PC-9 (cell line): ENCODE measurements around the gene USP48. TPM values are rescaled to one million over a fixed set of nuclear protein-coding genes. Genes with fewer than 3 reads are reported as not detected.

Source experiments
- BruUV-seq: library from RNA; stranded (reverse); fragments of 400-500 nt; replicated peaks from 2 replicates; lab custom pipeline; 2021; lab: Mats Ljungman, UMichigan
- CTCF ChIA-PET: fragments of 300-600 bp; sonication (Branson Sonifier 250); formaldehyde crosslinking; loops from one replicate; lab custom pipeline; 2022; ENCODE audit warnings: antibody characterized with exemption; lab: Charles Lee
- POLR2A ChIA-PET: fragments of 300-600 bp; sonication (Branson Sonifier 250); formaldehyde crosslinking; loops from one replicate; lab custom pipeline; 2022; ENCODE audit warnings: antibody characterized with exemption; ENCODE audit not compliant: unreplicated experiment; lab: Charles Lee
- DNase-seq, 2 experiments: peaks; one replicate each; pipeline versions ENCODE4 v3.0.0 to v3.0.0-alpha.2; 2015 to 2022; ENCODE audit warnings: mixed read lengths in 1 of 2
- H2AFZ ChIP-seq: fragments of 200-600 bp; sonication (generic); 2 replicates; pipeline ENCODE4 v1.8.1; 2017; ENCODE audit warnings: antibody characterized with exemption
- H3F3A ChIP-seq: fragments of 200-600 bp; sonication (generic); 2 replicates; pipeline ENCODE4 v1.8.1; 2017; ENCODE audit warnings: antibody characterized with exemption, mild to moderate bottlenecking, low read depth; ENCODE audit not compliant: insufficient read depth
- H3K27ac ChIP-seq: fragments of 200-600 bp; sonication (generic); 2 replicates; pipeline ENCODE4 v1.6.1; 2016; ENCODE audit warnings: mixed run types
- H3K27me3 ChIP-seq: fragments of 200-600 bp; sonication (generic); 2 replicates; pipeline ENCODE4 v1.6.1; 2016; ENCODE audit warnings: low read depth, mixed run types; ENCODE audit not compliant: insufficient read depth
- H3K36me3 ChIP-seq: fragments of 200-600 bp; sonication (generic); 2 replicates; pipeline ENCODE4 v1.6.1; 2016; ENCODE audit warnings: low read depth, mixed run types
- H3K4me1 ChIP-seq: fragments of 200-600 bp; sonication (generic); replicated peaks from 2 replicates; pipeline ENCODE4 v1.6.1; 2016; ENCODE audit warnings: mixed run types; ENCODE audit not compliant: insufficient read depth
- H3K4me2 ChIP-seq: fragments of 200-600 bp; sonication (generic); 2 replicates; pipeline ENCODE4 v1.6.1; 2017; ENCODE audit warnings: mixed run types
- H3K4me3 ChIP-seq: fragments of 200-600 bp; sonication (generic); 2 replicates; pipeline ENCODE4 v1.6.1; 2016; ENCODE audit warnings: mixed run types
- H3K79me2 ChIP-seq: fragments of 200-600 bp; sonication (generic); 2 replicates; pipeline ENCODE4 v1.6.1; 2017; ENCODE audit warnings: low read depth, mixed run types
- H3K9me2 ChIP-seq: fragments of 200-600 bp; sonication (generic); 2 replicates; pipeline ENCODE4 v1.8.1; 2017; ENCODE audit warnings: mild to moderate bottlenecking; ENCODE audit not compliant: insufficient read depth
- H3K9me3 ChIP-seq: fragments of 200-600 bp; sonication (generic); 2 replicates; pipeline ENCODE4 v1.8.1; 2016; ENCODE audit warnings: low read depth; ENCODE audit not compliant: insufficient read depth
- H4K20me1 ChIP-seq: fragments of 200-600 bp; sonication (generic); 2 replicates; pipeline ENCODE4 v1.8.1; 2017; ENCODE audit not compliant: insufficient read depth
- EZH2 ChIP-seq: fragments of 200-600 bp; sonication (generic); IDR thresholded peaks from 2 replicates; pipeline ENCODE4 v1.8.0; 2017; ENCODE audit warnings: antibody characterized with exemption, low read depth
- intact Hi-C: fragments of 100-400 bp; cut with micrococcal nuclease; formaldehyde crosslinking; loops from one replicate; pipeline ENCODE4 v1.10.0; 2022; ENCODE audit not compliant: unreplicated experiment
- total RNA-seq: library from RNA; stranded (reverse); gene quantifications from 2 replicates; pipeline ENCODE4 v1.2.3, GENCODE V29; 2021
- TF ChIP-seq, protein P1 (sequence below): fragments of 200-600 bp; sonication (generic); conservative IDR thresholded peaks from 2 replicates; pipeline ENCODE4 v1.6.1; 2017; ENCODE audit warnings: mixed run types, antibody characterized with exemption, mild to moderate bottlenecking, moderate library complexity

USP48 gene
- total RNA-seq, 1 experiment from 2014 or later, result 63.1 TPM

GRCh38 chr1:21629971-21630370 is 153.0 kb downstream of the USP48 start:
- H3K9me3 ChIP-seq, result no peaks in the 10 kb centered on the region
- BruUV-seq, result no TSS peak
- H4K20me1 ChIP-seq, result no peaks in the 10 kb centered on the region
- DNase-seq, result no peak
- peaks cover 53% of the 10 kb centered on the region for H3F3A ChIP-seq
- no peaks in the 10 kb centered on the region for H3K36me3 ChIP-seq
- H3K27me3 ChIP-seq, result no peaks in the 10 kb centered on the region
- TF ChIP-seq, protein P1, sequence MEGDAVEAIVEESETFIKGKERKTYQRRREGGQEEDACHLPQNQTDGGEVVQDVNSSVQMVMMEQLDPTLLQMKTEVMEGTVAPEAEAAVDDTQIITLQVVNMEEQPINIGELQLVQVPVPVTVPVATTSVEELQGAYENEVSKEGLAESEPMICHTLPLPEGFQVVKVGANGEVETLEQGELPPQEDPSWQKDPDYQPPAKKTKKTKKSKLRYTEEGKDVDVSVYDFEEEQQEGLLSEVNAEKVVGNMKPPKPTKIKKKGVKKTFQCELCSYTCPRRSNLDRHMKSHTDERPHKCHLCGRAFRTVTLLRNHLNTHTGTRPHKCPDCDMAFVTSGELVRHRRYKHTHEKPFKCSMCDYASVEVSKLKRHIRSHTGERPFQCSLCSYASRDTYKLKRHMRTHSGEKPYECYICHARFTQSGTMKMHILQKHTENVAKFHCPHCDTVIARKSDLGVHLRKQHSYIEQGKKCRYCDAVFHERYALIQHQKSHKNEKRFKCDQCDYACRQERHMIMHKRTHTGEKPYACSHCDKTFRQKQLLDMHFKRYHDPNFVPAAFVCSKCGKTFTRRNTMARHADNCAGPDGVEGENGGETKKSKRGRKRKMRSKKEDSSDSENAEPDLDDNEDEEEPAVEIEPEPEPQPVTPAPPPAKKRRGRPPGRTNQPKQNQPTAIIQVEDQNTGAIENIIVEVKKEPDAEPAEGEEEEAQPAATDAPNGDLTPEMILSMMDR, result no peak
- no peak for TF ChIP-seq EZH2
- no peaks in the 10 kb centered on the region for H3K79me2 ChIP-seq
- CTCF ChIA-PET, result no interaction called here
- no peak overlapping the region for H2AFZ ChIP-seq
- peak overlapping the region; percentile 58 for H3K4me2 ChIP-seq
- H3K4me3 ChIP-seq, result no peak overlapping the region
- no peaks in the 10 kb centered on the region for H3K9me2 ChIP-seq
- peak overlapping the region; percentile 67 for H3K27ac ChIP-seq
- intact Hi-C loops, result loop anchor here (5.0 to 10.0 kb wide), 2 partner anchors 38 to 1865 kb away; no protein-coding TSS in a partner anchor
- peaks cover 92% of the 10 kb centered on the region for H3K4me1 ChIP-seq
- POLR2A ChIA-PET, result no interaction called here

- peaks cover 81% of the 10 kb centered on the region for H3K4me1 ChIP-seq
- intact Hi-C loops, result loop anchor here (5.0 kb wide), 1 partner anchor 37 kb away; no protein-coding TSS in a partner anchor
- H3K4me2 ChIP-seq, result peak overlapping the region; percentile 58
- TF ChIP-seq, protein P1, result no peak
- TF ChIP-seq EZH2, result no peak
- CTCF ChIA-PET, result no interaction called here
- no peaks in the 10 kb centered on the region for H3K79me2 ChIP-seq
- no peaks in the 10 kb centered on the region for H3K9me2 ChIP-seq
- no peak overlapping the region for H3K4me3 ChIP-seq
- no TSS peak for BruUV-seq
- no peak overlapping the region for H2AFZ ChIP-seq
- peaks cover 49% of the 10 kb centered on the region for H3F3A ChIP-seq
- no peaks in the 10 kb centered on the region for H3K36me3 ChIP-seq
- POLR2A ChIA-PET, result no interaction called here
- no peaks in the 10 kb centered on the region for H3K27me3 ChIP-seq
- peak overlapping the region; percentile 67 for H3K27ac ChIP-seq
- DNase-seq, result peak; percentile 50 to 51
- H3K9me3 ChIP-seq, result no peaks in the 10 kb centered on the region
- H4K20me1 ChIP-seq, result no peaks in the 10 kb centered on the region
These were observed 154.1 kb downstream of the USP48 start for GRCh38 chr1:21628798-21629393.

Other genes starting within 250 kb of the USP48 start
- gene RAP1GAP, start 113.8 kb downstream of the USP48 start, total RNA-seq, result 22.7 and 30.2 TPM in 2 replicates
- not detected in 2 replicates for gene LDLRAD2, start 29.1 kb upstream of the USP48 start, total RNA-seq
- 126 and 157 TPM in 2 replicates for gene HSPG2, start 154.2 kb upstream of the USP48 start, total RNA-seq
- not detected in 2 replicates for gene CELA3B, start 193.9 kb upstream of the USP48 start, total RNA-seq
- gene CELA3A, start 218.5 kb upstream of the USP48 start, total RNA-seq, result not detected in 2 replicates